Peyer's patch (tissue), 4 donors: ENCODE results near the gene CTSL.

Experiments
- CTCF ChIP-seq, 6 experiments: fragments of 450-650 bp in 4 of 6; fragments of 200-600 bp in 2 of 6; sonication (generic) in 1 of 6; IDR thresholded peaks; one replicate each; pipeline ENCODE4 v1.5.1; 2017 to 2019; ENCODE audit warnings: antibody characterized with exemption in 6 of 6, mild to moderate bottlenecking in 3 of 6, moderate library complexity in 1 of 6
- POLR2A ChIP-seq, 2 donors: fragments of 450-650 bp; IDR thresholded peaks; one replicate each; pipeline ENCODE4 v1.5.1; 2017; ENCODE audit warnings: antibody characterized with exemption in 2 of 2, mild to moderate bottlenecking in 2 of 2, moderate library complexity in 2 of 2

GRCh38 chr9:87685441-87685840, 40.5 kb upstream of the CTSL start:
- no peak for TF ChIP-seq CTCF (IDR thresholded peaks at IDR 0.05)
- no peak for TF ChIP-seq POLR2A (IDR thresholded peaks at IDR 0.05)
